Neutrophil (primary cell): ENCODE measurements around the gene TENT4A.

ENCODE experiments used
- H3K27ac ChIP-seq: fragments of 200-600 bp; sonication (generic); 2 replicates; pipeline ENCODE4 v1.5.1; 2016; ENCODE audit warnings: mild to moderate bottlenecking, moderate library complexity
- H3K27me3 ChIP-seq: fragments of 200-600 bp; sonication (generic); 2 replicates; pipeline ENCODE4 v1.6.0; 2016; ENCODE audit warnings: mild to moderate bottlenecking
- H3K36me3 ChIP-seq: fragments of 200-600 bp; sonication (generic); 2 replicates; pipeline ENCODE4 v1.5.1; 2017
- H3K4me1 ChIP-seq, 2 experiments: fragments of 200-600 bp in 1 of 2; sonication (generic) in 1 of 2; 1 replicate in 1 of 2; 2 replicates in 1 of 2; pipeline versions ENCODE4 v1.5.1 to v1.6.1; 2013 to 2016; ENCODE audit warnings: low read depth in 1 of 2, low read length in 1 of 2, mild to moderate bottlenecking in 1 of 2, moderate library complexity in 1 of 2; ENCODE audit not compliant: control insufficient read depth in 1 of 2, insufficient read depth in 1 of 2
- H3K4me3 ChIP-seq, 2 experiments: fragments of 200-600 bp in 1 of 2; sonication (generic) in 1 of 2; 1 replicate in 1 of 2; 2 replicates in 1 of 2; pipeline ENCODE4 v1.5.1; 2013 to 2016; ENCODE audit warnings: low read depth in 1 of 2, low read length in 1 of 2, mild to moderate bottlenecking in 1 of 2, moderate library complexity in 1 of 2
- H3K9me3 ChIP-seq: fragments of 200-600 bp; sonication (generic); 2 replicates; pipeline ENCODE4 v1.5.1; 2016
- TF ChIP-seq, protein P1 (sequence below): fragments of 200-600 bp; sonication (generic); IDR thresholded peaks from 2 replicates; pipeline ENCODE4 v1.5.1; 2016; ENCODE audit warnings: antibody characterized with exemption

Gene TENT4A

DNA sequence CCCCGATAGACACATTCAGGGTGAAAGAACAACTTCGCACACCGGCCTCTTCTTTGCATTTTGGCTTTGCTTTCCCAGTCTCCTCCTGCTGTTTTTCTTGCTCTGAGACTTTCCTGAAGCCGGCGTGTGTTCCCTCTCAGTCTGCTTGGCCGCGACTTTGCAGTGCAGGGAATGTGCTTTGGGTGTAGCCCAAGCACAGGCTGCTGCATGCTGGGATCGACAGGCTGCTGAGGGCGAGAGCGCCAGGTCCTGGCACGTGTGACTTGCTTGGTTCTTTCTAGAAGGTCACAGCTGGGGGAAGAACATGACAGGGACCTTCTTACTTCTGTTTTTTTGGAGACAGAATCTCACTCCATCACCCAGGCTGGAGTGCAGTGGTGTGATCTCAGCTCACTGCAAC is 40.6 kb downstream of the TENT4A start:
- Histone ChIP-seq H3K4me3 (no peak overlapping the region), H3K4me1 (no peaks in the 10 kb centered on the region), H3K27me3 (no peaks in the 10 kb centered on the region), H3K9me3 (no peaks in the 10 kb centered on the region), H3K27ac (no peak overlapping the region), H3K36me3 (peaks cover 90% of the 10 kb centered on the region)
- TF ChIP-seq, protein P1, sequence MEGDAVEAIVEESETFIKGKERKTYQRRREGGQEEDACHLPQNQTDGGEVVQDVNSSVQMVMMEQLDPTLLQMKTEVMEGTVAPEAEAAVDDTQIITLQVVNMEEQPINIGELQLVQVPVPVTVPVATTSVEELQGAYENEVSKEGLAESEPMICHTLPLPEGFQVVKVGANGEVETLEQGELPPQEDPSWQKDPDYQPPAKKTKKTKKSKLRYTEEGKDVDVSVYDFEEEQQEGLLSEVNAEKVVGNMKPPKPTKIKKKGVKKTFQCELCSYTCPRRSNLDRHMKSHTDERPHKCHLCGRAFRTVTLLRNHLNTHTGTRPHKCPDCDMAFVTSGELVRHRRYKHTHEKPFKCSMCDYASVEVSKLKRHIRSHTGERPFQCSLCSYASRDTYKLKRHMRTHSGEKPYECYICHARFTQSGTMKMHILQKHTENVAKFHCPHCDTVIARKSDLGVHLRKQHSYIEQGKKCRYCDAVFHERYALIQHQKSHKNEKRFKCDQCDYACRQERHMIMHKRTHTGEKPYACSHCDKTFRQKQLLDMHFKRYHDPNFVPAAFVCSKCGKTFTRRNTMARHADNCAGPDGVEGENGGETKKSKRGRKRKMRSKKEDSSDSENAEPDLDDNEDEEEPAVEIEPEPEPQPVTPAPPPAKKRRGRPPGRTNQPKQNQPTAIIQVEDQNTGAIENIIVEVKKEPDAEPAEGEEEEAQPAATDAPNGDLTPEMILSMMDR = no peak

DNA sequence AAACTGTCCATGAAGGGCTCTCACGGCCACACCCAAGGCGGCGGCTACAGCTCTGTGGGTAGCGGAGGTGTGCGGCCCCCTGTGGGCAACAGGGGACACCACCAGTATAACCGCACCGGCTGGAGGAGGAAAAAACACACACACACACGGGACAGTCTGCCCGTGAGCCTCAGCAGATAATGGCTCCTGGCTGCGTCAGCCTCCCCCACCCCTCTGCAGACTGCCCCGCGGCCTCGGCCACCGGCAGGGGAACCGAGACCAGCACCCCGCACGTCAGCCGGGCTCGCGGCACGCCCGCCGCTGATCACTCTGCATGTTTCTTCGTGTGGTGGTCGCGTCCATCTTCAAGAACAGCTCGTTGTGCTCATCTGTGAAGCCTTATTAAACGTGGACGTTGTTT is 41.5 kb downstream of the TENT4A start:
- Histone ChIP-seq H3K27me3 (no peaks in the 10 kb centered on the region), H3K4me3 (no peak overlapping the region), H3K36me3 (peaks cover 81% of the 10 kb centered on the region), H3K27ac (no peak overlapping the region), H3K9me3 (no peaks in the 10 kb centered on the region), H3K4me1 (no peaks in the 10 kb centered on the region)
- TF ChIP-seq, protein P1 = no peak

DNA sequence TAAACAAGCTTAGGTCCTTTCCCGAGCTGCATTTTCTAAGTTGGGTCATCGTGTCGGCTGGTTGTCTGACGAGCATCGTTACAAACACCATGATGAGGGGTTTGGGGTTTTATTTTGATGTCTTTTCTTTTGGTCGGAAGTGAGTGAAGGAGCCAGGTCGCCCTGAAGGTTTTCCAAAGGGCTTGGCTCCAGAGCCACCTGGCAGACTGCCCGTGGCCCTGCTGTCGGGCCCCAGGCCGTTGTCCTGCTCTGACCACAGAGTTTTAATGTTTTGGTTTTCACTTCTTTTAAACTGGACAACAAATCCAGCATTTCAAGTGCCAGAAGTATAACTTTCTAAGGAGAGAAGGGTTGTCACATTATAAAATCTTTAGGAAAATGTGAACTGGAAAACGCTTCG is 42.3 kb downstream of the TENT4A start:
- Histone ChIP-seq H3K4me1 (peaks cover 0 to 1% of the 10 kb centered on the region in 2 experiments), H3K9me3 (no peaks in the 10 kb centered on the region), H3K27me3 (no peaks in the 10 kb centered on the region), H3K36me3 (peaks cover 73% of the 10 kb centered on the region), H3K4me3 (no peak overlapping the region), H3K27ac (no peak overlapping the region)
- TF ChIP-seq, protein P1 = no peak

DNA sequence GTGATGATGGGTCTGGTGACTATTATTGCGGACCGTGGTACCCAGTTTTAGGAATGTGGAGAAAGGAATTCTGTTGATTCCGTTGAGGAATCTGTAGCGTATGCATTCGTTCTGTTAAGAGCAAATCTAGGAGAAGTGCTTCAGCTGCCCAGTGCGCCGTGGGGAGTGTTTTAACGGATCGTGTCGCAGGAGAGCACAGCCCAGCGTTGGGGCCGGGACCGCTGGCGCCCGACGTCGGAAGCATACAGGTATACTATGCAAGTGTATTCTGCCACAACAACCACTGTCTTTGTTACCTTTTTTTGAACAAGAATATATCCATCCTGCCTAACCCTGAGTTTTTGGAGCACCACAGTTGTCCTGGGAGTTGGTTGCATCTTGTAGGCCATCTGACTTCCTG is 42.7 kb downstream of the TENT4A start:
- TF ChIP-seq, protein P1 = no peak
- H3K36me3 ChIP-seq = peaks cover 69% of the 10 kb centered on the region
- no peaks in the 10 kb centered on the region for H3K9me3 ChIP-seq
- peaks cover 0 to 6% of the 10 kb centered on the region in 2 experiments for H3K4me1 ChIP-seq
- no peak overlapping the region for H3K4me3 ChIP-seq
- H3K27me3 ChIP-seq = no peaks in the 10 kb centered on the region
- H3K27ac ChIP-seq = no peak overlapping the region

DNA sequence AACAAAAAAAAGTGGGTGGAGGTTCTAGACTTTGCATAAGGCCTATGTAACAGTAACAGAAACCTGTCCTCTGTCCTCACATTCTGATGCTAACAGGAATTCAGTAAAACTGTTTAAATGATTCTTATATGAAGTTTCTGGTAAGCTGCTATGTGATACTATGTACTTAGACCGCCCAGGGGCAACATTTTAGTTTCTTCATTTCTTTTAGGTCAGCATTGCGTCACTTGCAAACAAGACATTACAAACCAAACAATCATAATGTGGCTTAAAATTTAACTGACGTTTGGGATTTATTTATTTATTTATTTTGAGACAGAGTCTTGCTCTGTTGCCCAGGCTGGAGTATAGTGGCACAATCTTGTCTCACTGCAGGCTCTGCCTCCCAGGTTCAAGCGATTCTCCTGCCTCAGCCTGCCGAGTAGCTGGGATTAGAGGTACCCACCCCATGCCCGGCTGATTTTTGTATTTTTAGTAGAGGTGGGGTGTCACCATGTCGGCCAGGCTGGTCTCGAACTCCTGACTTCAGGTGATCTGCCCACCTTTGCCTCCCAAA is 44.3 kb downstream of the TENT4A start:
- H3K4me3 ChIP-seq = no peak overlapping the region
- H3K27ac ChIP-seq = no peak overlapping the region
- peaks cover 54% of the 10 kb centered on the region for H3K36me3 ChIP-seq
- H3K4me1 ChIP-seq = peaks cover 0 to 7% of the 10 kb centered on the region in 2 experiments
- TF ChIP-seq, protein P1 = no peak
- no peaks in the 10 kb centered on the region for H3K27me3 ChIP-seq
- no peaks in the 10 kb centered on the region for H3K9me3 ChIP-seq
